Tongue (tissue), 2 donors: ENCODE measurements around the gene PKHD1. TPM values are rescaled to one million over a fixed set of nuclear protein-coding genes. Genes with fewer than 3 reads are reported as not detected.
"Not testable (repeated sequence)": the region's sequence is repeated elsewhere in the genome, so short reads cannot be mapped to it uniquely, and the experiment has no call there.

Experiments used
- DNase-seq: peaks from one replicate; pipeline ENCODE4 v3.0.0-alpha.2; 2015
- total RNA-seq: library from RNA; depleted of rRNA; stranded (reverse); fragments of >200 nt; gene quantifications from one replicate; pipeline ENCODE4 v1.2.3, GENCODE V29; 2014

Gene PKHD1
- total RNA-seq, 1 donor from 2014 or later = 1.4 TPM

DNA sequence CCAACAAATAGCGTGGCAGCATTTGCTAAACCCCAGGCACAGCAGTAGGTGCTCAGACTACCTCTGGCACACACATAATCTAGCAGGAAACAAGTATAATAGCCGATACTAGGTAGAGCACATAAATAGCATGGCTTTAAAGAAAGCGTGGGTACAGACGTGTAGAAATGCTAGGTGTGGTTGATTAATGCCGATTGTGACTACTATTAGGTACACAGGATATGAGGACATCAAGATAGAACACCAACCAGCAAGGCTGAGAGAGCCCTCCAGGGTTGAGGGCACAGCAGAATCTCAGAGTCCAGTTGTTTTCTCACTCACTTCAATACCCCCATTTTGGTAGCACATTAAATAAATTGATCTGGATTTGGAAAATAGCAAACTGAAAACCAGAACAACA, 100.5 kb downstream of the PKHD1 start:
- no peak for DNase-seq

DNA sequence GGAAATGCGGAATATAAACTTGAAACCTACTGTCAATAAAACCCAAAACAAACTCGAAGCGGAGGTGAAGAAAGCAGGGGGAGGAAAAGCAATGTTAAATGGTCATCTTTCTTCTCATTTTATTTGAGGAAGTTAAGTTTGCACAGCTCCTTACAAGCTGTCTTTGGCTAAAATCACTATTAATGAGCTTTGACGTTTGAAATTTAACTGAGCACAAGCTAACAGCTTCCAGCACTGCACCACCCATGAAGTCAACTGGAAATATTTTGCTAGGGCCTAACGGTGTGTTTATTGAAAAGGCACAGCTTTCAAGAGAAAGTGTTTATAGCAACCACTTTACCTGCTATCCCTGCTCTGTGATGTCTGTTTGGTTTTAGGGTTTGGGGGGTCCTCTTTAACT, 103.8 kb downstream of the PKHD1 start:
- DNase-seq = peak; percentile 44

DNA sequence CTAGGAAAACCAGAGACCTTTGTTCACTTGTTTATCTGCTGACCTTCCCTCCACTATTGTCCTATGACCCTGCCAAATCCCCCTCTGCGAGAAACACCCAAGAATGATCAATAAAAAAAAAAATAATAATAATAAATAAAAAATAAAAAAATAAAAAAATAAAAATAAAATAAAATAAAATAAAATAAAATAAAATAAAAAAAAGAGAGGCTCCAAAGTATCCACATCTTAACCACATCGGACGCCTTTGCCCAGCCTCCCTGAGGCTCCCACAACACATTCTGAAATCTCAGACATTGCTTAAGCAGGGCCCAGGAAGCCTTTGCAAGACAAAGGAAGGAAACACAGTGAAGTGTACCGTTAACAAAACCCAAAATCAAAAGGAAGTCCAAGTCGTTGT, 104.7 kb downstream of the PKHD1 start:
- not testable (repeated sequence) for DNase-seq

DNA sequence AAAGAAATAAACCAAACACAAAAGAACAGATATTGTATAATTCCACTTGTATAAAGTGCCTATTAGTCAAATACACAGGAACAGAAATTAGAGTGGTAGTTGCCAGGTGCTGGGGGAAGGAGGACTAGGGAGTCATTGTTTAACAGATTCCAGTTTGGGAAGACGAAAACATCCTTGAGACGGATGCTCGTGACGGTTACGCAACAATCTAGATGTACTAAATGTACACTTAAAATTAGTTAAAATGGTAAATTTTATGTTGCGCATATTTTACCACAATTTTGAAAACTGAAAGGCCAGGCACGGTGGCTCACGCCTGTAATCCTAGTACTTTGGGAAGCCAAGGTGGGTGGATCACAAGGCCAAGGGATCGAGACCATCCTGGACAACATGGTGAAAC, 111.0 kb downstream of the PKHD1 start:
- no peak for DNase-seq

GRCh38 chr6:51972659-51973058, 114.8 kb downstream of the PKHD1 start:
- no peak for DNase-seq

DNA sequence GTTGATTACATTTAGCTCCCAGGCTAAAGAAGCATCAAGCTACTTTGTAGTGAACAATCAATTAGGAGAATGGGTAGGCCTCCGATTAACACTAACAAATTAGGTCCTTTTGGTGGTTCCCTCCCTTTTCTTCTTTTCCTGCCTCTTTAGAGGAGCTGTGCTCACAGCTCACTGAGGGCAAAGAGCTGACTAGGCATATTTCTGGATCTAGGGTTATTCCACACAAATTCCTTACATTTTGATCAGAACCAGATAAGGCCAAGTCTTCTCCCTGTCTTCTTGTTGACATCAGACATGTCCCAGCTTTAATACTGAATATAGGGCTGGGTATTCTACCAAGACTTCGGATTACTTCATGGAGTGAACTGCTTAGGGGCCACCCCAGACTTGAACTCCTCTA, 119.1 kb downstream of the PKHD1 start:
- no peak for DNase-seq

DNA sequence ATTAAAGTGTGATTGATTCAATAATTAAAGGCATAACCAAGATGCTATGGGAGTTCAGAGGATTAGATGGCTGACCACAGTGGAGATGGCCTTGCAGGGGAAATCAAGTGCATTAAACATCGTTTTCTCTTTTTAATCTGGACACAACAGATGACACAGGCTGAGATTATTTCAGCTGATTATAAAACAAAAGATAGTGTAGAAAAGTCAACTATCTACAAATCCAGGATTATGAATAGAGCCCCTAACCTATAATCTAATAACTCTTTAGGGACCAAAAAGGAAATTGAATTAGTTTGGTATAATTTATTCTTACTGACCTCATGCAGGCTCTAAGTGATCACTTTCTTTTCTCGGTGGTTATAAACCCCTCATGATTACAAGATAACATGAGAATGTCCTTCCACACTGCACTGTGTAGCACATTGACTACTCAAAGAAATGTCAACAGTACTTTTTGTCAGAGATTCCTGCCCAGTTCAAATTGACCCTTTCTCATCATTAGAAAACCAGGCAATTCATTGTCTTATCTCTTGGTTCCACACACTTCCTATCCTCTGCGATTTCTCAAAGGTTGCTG, 122.1 kb downstream of the PKHD1 start:
- DNase-seq = no peak

DNA sequence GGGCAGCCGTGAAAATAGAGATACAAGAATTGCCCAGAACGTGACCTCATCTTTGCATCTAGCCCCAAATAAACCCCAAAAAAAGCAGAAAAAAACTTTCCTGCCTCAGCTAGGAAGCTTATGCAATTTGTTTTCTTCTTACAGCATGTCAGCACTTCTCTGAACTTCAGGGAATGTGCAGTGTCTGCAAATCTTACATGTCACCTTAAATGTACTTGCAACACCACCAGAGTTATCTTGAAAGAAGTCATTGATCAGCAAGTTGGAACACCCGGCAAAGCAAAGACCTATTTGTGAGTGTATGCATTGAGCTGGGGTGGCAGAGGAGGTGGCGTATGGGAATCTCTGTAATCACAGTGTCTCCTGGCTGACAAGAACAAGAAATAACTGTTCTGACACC, 123.4 kb downstream of the PKHD1 start:
- no peak for DNase-seq

DNA sequence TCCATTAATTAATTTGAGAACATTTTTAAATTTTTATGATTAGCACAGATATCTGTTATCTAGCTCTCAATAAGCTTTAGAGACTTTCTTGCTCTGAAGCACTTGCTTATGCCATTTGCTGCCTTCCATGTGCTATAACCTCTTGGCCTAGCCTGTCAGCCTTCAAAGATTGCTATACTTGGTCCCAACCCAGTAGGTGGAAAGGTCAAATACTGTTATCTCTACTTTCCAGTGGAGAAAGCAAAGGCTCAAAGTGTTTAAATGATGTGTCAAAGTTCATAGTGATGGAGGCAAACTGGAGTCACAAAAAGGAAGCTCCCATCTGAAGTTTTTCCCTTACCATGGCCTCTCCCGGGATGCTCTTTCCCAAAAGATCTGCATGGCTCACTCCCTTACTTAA, 125.1 kb downstream of the PKHD1 start:
- no peak for DNase-seq

- no peak for DNase-seq
Observed at GRCh38 chr6:51960419-51960818, 127.0 kb downstream of the PKHD1 start.

- peak; percentile 89 for DNase-seq
Observed at GRCh38 chr6:51959744-51960383, 127.5 kb downstream of the PKHD1 start.

GRCh38 chr6:51954681-51955080, 132.7 kb downstream of the PKHD1 start:
- DNase-seq = no peak

DNA sequence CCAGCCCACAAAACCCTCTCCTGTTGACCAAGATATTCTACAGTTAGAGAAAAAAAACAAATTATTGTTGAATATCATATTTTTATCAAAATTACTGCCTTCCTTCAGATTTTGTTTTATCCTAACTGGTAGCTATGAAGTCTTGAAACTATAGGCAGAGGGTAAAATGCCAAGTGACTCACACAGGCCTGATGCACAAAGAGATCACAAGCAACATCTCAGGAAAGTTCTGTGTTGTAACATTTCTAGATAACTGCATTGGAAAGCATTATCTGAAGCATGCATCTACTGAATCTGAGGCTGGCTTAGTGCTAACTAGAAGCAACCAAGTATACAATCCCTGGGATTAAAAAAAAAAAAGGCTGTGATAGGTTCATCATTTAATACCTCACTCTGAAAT, 134.2 kb downstream of the PKHD1 start:
- no peak for DNase-seq

DNA sequence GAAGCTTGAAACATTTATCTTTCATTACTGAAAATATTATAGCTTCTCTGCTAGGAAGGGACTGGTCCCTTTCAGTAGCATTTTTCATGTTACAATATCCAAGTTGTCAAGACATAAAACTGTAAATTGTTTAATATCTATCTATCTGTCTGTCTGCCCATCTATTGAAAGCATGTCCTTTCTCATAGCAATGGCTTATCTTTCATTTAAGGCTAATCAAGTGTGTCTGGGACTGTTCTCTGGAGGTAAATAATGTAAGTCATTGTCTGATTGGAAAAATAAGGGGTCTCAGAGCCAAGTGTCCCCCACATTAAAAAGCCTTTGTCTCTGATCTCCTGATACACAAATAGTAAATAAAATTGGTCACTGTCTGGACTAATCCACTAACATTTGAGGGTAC, 135.5 kb downstream of the PKHD1 start:
- DNase-seq = no peak

- peak; percentile 74 for DNase-seq
Observed at GRCh38 chr6:51949526-51949925, 137.9 kb downstream of the PKHD1 start.

- DNase-seq = not testable (repeated sequence)
Observed at GRCh38 chr6:51939695-51940094, 147.7 kb downstream of the PKHD1 start.

GRCh38 chr6:51936531-51937290, 150.7 kb downstream of the PKHD1 start:
- DNase-seq = no peak

GRCh38 chr6:51934098-51934497, 153.3 kb downstream of the PKHD1 start:
- DNase-seq = no peak

GRCh38 chr6:51932956-51933355, 154.5 kb downstream of the PKHD1 start:
- DNase-seq = no peak

DNA sequence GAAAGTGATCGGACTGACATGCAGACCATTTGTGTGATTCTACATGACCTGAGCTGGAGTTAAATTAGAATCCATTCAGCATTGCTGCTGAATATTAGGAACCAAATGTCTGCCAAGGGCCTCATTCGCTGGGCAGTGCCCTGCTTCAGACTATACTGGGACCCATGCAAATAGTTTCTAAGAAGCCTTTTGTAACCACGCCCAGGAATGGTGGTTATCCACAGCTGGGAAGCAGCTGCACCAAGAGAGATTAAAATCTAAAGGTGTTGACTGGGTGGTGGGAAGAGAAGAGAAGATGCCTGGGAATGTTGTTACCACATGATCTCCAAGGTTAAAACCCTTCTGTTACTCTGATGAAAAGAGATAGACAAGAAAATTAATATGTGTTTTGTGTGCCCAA, 156.8 kb downstream of the PKHD1 start:
- peak; percentile 45 for DNase-seq

DNA sequence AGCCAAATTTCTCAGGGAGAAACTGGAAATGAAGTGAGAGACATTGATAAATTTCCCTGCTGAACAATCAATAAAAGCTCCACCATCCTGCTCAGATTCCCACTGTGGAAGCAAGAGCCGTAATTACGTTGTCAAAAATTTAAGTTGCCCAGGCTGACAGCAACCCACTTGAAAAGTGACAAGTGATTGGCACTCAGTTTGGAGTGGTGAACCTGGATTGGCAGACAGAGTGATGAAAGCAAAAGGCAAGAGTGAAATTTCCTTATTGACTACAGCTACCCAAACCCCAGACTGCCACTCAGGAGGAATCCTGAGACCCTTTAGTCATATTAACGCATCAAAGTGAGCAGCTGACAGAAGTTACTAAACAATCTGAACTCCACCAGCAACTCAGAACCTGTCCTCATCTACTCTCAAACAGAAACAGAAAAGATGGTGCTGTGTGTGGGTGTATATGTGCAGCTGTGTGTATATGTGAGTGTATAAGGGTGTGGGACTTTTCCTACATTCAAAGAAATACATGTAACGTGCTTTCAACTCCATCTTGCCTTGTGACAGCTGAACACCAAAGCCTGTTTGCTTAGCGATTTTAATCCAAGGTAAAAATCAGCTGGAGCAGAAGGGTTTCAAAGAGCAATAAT, 157.4 kb downstream of the PKHD1 start:
- DNase-seq = peak; percentile 7

DNA sequence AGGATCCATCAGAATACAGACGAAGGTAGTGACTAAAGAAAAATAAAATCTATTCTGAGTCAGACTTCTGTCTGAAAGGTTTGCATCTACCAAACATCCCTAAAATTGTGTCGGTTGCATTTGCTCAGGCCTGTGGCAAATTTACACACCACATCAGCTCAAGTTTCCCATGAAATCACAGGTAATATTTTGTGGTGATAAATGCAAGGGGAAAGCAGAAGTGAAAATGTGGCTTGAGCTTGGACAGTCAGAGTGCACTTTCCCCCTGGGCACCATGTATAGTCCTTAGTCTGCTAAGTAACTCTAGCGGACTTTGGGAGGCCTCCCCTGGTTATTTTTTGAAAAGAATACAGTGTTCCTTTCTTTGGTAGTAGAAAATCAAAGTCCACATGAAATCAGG, 159.1 kb downstream of the PKHD1 start:
- DNase-seq = no peak

DNA sequence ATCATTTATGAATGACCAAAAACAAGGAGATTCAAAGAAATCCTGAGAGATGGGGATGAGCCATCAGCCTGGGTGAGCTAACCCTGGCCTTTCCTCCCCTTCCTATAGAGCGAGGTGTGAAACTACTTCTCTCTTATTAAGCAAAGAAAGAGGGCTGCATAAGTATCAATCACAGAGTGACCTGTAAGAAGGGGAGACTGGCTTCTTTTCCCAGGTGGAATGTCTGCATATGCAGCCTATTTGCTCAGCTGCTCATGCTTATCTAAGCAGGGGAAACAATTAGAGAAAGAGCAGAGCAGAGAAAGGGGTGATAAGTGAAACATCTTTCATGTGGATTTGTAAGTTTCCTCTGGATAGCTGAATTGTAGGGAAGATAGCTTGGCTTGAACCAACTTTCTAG, 160.0 kb downstream of the PKHD1 start:
- DNase-seq = no peak
